ENCODE data around the gene OBI1.

DNA sequence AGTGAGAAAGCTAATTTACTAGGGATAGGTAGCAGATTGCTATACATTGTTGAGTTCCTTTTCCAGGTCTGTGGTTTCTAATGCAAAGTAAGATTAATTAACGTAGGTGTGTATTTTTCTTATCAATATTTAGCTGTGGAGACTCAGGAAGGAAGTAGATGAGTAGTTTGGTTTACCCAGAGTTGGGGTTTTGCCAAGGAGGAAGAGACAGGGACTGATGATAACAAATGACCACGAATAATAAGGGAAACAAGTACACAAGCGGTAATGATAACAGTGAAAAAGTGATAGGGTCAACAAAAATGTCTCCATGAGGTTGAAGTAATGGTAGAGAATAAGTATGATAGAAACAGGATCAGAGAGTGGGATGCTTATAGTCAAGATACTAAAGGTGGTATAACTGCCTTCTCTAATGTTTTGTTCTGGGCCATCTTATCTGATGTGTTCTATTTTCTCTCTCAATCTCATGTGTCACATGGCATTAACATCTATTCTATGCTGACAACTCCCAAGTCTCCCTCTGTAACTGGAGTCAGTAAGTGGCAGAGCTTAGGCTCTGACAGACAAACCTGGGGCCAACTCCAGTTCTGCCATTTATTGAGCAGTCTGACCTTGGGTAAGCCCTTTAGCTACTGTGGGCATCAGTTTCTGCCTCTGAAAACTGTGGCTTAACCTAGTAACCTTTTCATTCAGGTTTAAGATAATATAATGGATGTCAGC lies 8.8 kb downstream of the OBI1 start:
- TF ChIP-seq SNRNP70 (optimal IDR thresholded peaks at IDR 0.05; ENCODE audit: low read depth, low read length) = no peak
- TF ChIP-seq TBL1XR1 (IDR thresholded peaks at IDR 0.05; ENCODE audit: low read length in 2 of 2) = no peak
- TF ChIP-seq, protein P1, sequence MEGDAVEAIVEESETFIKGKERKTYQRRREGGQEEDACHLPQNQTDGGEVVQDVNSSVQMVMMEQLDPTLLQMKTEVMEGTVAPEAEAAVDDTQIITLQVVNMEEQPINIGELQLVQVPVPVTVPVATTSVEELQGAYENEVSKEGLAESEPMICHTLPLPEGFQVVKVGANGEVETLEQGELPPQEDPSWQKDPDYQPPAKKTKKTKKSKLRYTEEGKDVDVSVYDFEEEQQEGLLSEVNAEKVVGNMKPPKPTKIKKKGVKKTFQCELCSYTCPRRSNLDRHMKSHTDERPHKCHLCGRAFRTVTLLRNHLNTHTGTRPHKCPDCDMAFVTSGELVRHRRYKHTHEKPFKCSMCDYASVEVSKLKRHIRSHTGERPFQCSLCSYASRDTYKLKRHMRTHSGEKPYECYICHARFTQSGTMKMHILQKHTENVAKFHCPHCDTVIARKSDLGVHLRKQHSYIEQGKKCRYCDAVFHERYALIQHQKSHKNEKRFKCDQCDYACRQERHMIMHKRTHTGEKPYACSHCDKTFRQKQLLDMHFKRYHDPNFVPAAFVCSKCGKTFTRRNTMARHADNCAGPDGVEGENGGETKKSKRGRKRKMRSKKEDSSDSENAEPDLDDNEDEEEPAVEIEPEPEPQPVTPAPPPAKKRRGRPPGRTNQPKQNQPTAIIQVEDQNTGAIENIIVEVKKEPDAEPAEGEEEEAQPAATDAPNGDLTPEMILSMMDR (IDR thresholded peaks at IDR 0.05 in 2 of 3, conservative IDR thresholded peaks at IDR 0.05 in 1 of 3; ENCODE audit: insufficient read depth in 2 of 3, low read depth in 1 of 3, low read length in 3 of 3) = no peak
- no peak for TF ChIP-seq KAT8 (IDR thresholded peaks at IDR 0.05; ENCODE audit: low read depth)
- TF ChIP-seq, protein P2, sequence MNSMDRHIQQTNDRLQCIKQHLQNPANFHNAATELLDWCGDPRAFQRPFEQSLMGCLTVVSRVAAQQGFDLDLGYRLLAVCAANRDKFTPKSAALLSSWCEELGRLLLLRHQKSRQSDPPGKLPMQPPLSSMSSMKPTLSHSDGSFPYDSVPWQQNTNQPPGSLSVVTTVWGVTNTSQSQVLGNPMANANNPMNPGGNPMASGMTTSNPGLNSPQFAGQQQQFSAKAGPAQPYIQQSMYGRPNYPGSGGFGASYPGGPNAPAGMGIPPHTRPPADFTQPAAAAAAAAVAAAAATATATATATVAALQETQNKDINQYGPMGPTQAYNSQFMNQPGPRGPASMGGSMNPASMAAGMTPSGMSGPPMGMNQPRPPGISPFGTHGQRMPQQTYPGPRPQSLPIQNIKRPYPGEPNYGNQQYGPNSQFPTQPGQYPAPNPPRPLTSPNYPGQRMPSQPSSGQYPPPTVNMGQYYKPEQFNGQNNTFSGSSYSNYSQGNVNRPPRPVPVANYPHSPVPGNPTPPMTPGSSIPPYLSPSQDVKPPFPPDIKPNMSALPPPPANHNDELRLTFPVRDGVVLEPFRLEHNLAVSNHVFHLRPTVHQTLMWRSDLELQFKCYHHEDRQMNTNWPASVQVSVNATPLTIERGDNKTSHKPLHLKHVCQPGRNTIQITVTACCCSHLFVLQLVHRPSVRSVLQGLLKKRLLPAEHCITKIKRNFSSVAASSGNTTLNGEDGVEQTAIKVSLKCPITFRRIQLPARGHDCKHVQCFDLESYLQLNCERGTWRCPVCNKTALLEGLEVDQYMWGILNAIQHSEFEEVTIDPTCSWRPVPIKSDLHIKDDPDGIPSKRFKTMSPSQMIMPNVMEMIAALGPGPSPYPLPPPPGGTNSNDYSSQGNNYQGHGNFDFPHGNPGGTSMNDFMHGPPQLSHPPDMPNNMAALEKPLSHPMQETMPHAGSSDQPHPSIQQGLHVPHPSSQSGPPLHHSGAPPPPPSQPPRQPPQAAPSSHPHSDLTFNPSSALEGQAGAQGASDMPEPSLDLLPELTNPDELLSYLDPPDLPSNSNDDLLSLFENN (IDR thresholded peaks at IDR 0.05; ENCODE audit: low read depth in 2 of 2, low read length in 2 of 2) = no peak
- TF ChIP-seq, protein P3, sequence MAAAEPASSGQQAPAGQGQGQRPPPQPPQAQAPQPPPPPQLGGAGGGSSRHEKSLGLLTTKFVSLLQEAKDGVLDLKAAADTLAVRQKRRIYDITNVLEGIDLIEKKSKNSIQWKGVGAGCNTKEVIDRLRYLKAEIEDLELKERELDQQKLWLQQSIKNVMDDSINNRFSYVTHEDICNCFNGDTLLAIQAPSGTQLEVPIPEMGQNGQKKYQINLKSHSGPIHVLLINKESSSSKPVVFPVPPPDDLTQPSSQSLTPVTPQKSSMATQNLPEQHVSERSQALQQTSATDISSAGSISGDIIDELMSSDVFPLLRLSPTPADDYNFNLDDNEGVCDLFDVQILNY (CRISPR knock-in tag; IDR thresholded peaks at IDR 0.05) = no peak
- no peak for TF ChIP-seq SREBF2 (CRISPR knock-in tag; IDR thresholded peaks at IDR 0.05)
- no peak for TF ChIP-seq KDM1A (IDR thresholded peaks at IDR 0.05)
- TF ChIP-seq BCL6 (CRISPR knock-in tag; IDR thresholded peaks at IDR 0.05) = no peak
- TF ChIP-seq, protein P4, sequence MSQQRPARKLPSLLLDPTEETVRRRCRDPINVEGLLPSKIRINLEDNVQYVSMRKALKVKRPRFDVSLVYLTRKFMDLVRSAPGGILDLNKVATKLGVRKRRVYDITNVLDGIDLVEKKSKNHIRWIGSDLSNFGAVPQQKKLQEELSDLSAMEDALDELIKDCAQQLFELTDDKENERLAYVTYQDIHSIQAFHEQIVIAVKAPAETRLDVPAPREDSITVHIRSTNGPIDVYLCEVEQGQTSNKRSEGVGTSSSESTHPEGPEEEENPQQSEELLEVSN (IDR thresholded peaks at IDR 0.05; ENCODE audit: borderline replicate concordance in 1 of 2, extremely low read depth in 1 of 2, insufficient read depth in 1 of 2, insufficient read length in 1 of 2, low read depth in 1 of 2, low read length in 1 of 2, poor library complexity in 1 of 2, severe bottlenecking in 1 of 2) = no peak
- no peak for TF ChIP-seq TRIM28 (IDR thresholded peaks at IDR 0.05)
- TF ChIP-seq CAMTA2 (CRISPR knock-in tag; conservative IDR thresholded peaks at IDR 0.05) = no peak

Data from K562 (cell line).